Esophagus (tissue), 2 donors: ENCODE measurements around the gene ZBTB33. TPM values are rescaled to one million over a fixed set of nuclear protein-coding genes. Genes with fewer than 3 reads are reported as not detected.

ENCODE experiments used
- H3K27ac ChIP-seq, 2 donors: one replicate each; pipeline ENCODE4 v1.5.1; 2013; ENCODE audit warnings: low read depth in 2 of 2, mild to moderate bottlenecking in 2 of 2, inconsistent platforms in 1 of 2, low read length in 1 of 2, moderate library complexity in 1 of 2
- H3K27me3 ChIP-seq, 2 donors: one replicate each; pipeline ENCODE4 v1.6.1; 2013; ENCODE audit warnings: low read length in 2 of 2, control low read depth in 1 of 2, mild to moderate bottlenecking in 1 of 2; ENCODE audit not compliant: insufficient read depth in 2 of 2, control insufficient read depth in 1 of 2
- H3K36me3 ChIP-seq, 2 donors: one replicate each; pipeline ENCODE4 v1.6.1; 2013; ENCODE audit warnings: low read length in 1 of 2; ENCODE audit not compliant: control insufficient read depth in 2 of 2, insufficient read depth in 2 of 2
- H3K4me1 ChIP-seq, 2 donors: one replicate each; pipeline ENCODE4 v1.6.1; 2013; ENCODE audit warnings: low read length in 1 of 2; ENCODE audit not compliant: control insufficient read depth in 2 of 2, insufficient read depth in 2 of 2
- H3K4me3 ChIP-seq, 2 donors: one replicate each; pipeline ENCODE4 v1.5.1; 2013; ENCODE audit warnings: low read length in 2 of 2, mild to moderate bottlenecking in 2 of 2, low read depth in 1 of 2, moderate library complexity in 1 of 2
- H3K9me3 ChIP-seq, 2 donors: one replicate each; pipeline ENCODE4 v1.6.1; 2013; ENCODE audit warnings: mild to moderate bottlenecking in 2 of 2, low read depth in 1 of 2, low read length in 1 of 2, moderate library complexity in 1 of 2; ENCODE audit not compliant: control insufficient read depth in 2 of 2, insufficient read depth in 1 of 2
- WGBS, 2 donors: extraction: QIAGEN DNeasy Blood & Tissue Kit; methylation state at CpG; one replicate each; pipeline ENCODE4 v1.1.7; 2013; 5-methylcytosine and 5-hydroxymethylcytosine counted together
- polyA plus RNA-seq, 2 donors: library from polyadenylated mRNA; stranded (reverse); fragments of 200-250 nt; gene quantifications; one replicate each; pipeline ENCODE4 v1.2.3, GENCODE V29; 2013
- donor health status: healthy with polysubstance abuse.
- donor health status: Bipolar disorder and iron deficiency.

The ZBTB33 gene
- polyA plus RNA-seq, 2 donors: 3.1 to 4.8 TPM

DNA sequence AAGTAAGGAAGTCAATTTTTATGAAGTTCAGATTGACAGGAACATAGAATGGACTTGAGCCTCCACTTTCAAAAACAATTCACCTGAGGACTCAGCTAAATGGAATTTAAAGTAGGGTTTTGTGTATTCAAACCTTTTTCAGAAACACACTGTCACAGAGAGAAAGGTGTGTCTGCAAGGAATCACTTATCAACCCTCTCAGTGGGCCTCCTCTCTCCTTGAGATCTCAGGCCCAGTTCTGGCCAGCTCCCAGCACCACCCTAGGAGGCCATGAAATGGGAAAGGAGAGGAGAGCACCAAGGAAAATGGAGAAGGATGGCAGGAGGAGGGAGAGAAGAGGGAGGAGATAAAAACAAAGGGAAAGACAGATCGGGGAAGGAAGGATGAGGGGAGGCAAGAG lies 32.1 kb downstream of the ZBTB33 start:
- Histone ChIP-seq H3K36me3 (no peaks in the 10 kb centered on the region), H3K27ac (no peak overlapping the region)
- WGBS, 2 donors: 56 to 85% methylated on average over 1 of the region's 1 CpG

DNA sequence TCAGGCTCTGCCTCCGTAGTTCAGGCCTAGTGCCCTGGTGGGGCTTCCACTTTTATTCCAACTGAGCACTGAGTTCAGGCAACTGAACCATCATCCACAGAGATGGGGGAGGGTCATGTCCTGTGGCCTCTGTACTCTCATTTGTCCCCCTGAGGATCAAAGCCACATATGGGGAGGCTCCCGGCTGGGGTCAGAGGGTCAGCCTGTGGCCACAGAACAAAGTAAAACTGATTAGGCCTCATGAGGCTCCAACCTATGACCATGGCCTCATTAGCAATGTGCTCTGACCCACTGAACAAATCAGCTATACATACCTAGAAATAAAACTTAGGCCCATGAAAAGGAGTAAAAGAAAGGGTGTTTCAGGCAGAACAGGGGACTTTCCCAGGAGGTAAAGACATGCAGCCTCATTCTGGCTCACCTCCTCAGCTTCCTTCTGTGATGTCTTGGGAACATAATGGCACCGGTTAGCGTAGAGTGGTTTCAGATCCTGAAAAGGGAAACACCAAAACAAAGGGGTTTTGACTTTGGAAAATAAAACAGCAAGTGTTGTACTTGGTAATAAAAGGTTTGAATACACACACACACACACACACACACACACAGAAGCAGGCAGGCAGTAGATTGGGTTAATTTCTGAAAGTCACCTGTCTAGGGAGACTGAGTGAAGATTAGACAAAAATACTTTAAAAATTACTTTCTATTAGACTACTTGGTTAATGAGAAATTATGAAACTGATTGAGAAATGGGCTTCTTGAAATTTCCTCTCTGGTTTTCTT lies 36.3 kb downstream of the ZBTB33 start:
- Histone ChIP-seq H3K9me3 (no peaks in the 10 kb centered on the region), H3K27ac (no peak overlapping the region), H3K36me3 (no peaks in the 10 kb centered on the region), H3K4me3 (no peak overlapping the region), H3K27me3 (no peaks in the 10 kb centered on the region), H3K4me1 (no peaks in the 10 kb centered on the region)
- WGBS, 2 donors: 77 to 81% methylated on average over 4 of the region's 4 CpGs

More for the DNA sequence above, 32.1 kb downstream of the ZBTB33 start:
- Histone ChIP-seq H3K9me3 (no peaks in the 10 kb centered on the region), H3K4me3 (no peak overlapping the region), H3K4me1 (no peaks in the 10 kb centered on the region), H3K27me3 (no peaks in the 10 kb centered on the region)

DNA sequence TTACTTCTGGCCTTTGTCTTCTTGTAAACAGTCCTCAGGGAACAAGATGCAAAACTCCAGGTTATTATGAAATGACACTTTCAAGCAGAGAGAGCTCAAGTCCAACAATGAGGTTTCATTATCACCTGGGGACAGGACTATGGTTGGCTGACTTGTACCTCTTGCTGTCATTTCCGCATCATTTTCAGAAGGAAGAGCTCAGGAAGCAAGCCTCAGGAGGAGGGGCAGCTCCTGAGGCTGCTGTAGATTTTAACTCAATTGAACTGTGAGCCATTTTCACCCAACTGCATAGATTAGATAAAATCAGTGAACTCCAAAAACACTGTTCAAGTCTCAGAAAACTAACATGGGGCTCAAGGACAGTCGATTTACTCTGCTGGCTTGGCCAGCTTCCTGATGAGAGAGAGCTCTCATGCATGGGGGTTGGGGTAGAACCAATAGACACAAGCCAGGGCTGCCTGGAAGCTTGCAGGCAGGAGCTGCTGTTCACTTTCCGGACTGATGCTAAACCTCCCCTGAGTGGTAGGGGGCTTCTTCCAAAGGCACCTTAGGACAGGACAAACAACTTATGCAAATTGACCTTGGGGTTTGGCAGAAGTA lies 37.0 kb downstream of the ZBTB33 start:
- WGBS, 2 donors: 49 to 68% methylated on average over 3 of the region's 3 CpGs
- no peak overlapping the region for H3K27ac ChIP-seq
- no peaks in the 10 kb centered on the region for H3K27me3 ChIP-seq
- no peaks in the 10 kb centered on the region for H3K9me3 ChIP-seq
- H3K4me3 ChIP-seq: no peak overlapping the region
- no peaks in the 10 kb centered on the region for H3K4me1 ChIP-seq
- no peaks in the 10 kb centered on the region for H3K36me3 ChIP-seq

DNA sequence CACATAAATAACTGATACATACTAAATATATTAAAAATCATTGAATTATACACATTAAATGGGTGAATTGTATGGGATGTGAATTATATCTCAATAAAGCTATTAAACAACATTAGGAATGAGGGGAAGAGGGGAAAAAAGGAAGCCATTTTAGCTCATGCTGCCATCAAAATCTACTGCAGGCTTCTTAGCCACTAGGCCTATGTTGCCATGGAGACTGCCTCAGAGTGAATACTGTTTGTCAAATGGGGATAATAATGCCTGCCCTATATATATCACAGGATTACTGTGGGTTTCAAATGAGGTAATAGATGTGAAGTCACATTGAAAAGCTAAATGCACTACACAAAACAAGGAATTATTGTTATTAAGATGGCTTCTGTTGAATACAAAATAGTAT lies 39.5 kb downstream of the ZBTB33 start:
- Histone ChIP-seq H3K9me3 (no peaks in the 10 kb centered on the region), H3K27me3 (no peaks in the 10 kb centered on the region), H3K27ac (no peak overlapping the region), H3K4me1 (no peaks in the 10 kb centered on the region), H3K36me3 (no peaks in the 10 kb centered on the region), H3K4me3 (no peak overlapping the region)

DNA sequence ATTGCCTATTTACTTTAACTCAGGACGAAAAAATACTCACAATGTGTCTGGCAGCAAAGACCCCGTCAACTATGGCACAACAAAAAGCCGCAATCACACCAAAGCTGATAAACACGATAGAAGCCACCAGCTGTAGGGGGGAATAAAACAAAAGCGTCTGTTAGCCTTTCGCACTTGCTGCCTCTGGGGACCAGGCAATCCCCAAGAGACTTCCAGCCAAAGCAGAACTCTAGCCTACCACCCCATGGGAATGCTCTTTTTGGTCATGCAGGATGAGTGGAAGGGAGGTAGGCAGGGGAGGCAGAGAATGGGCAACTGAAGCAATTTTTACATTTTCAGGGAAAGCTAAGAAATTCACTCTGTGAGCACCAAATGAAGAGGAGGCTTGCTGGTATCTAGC lies 40.6 kb downstream of the ZBTB33 start:
- no peaks in the 10 kb centered on the region for H3K36me3 ChIP-seq
- H3K9me3 ChIP-seq: no peaks in the 10 kb centered on the region
- H3K27me3 ChIP-seq: no peaks in the 10 kb centered on the region
- WGBS, 2 donors: 79 to 92% methylated on average over 6 of the region's 6 CpGs
- H3K27ac ChIP-seq: no peak overlapping the region
- H3K4me3 ChIP-seq: no peak overlapping the region
- H3K4me1 ChIP-seq: no peaks in the 10 kb centered on the region

DNA sequence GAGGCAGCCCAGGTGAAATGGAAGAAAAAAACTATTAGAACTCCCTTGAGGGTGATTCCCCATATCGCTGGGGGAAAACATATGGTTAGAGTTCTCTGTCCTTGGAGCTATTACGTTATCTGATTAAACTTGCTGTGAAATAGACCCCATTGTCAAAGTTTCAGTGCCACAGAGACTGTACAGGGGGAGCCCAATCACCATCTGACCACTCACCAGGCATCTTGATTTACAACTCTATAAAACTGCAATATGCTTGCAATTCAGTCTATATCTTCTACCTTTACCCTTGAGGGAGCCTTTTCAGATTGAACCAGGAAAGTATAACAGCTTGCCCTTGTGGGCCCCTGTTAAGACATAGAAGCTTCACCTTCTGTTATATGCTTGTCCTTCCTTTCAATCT lies 42.4 kb downstream of the ZBTB33 start:
- no peaks in the 10 kb centered on the region for H3K27me3 ChIP-seq
- no peak overlapping the region for H3K4me3 ChIP-seq
- H3K9me3 ChIP-seq: no peaks in the 10 kb centered on the region
- 44 to 84% methylated on average over 2 of the region's 2 CpGs for WGBS, 2 donors
- no peaks in the 10 kb centered on the region for H3K4me1 ChIP-seq
- H3K27ac ChIP-seq: no peak overlapping the region
- no peaks in the 10 kb centered on the region for H3K36me3 ChIP-seq

DNA sequence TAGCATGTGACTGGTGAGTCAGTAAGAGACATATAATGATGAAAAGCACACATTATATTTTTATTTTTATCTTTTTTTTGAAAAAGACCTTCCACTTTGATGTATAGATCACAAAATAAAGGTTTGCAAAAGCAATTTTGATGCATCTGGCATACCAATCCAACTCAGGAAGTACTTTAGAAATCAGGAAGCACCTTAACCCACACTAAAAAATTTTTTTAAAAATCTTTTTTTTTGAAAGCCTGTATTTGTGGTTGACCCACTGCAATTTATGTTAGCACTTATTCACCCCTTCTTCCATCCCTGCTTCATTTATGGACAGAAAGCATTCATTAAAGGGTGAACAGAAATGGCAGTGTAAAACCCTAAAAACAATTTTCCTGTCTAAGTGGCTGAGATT lies 44.0 kb downstream of the ZBTB33 start:
- no peaks in the 10 kb centered on the region for H3K27me3 ChIP-seq
- H3K9me3 ChIP-seq: no peaks in the 10 kb centered on the region
- no peak overlapping the region for H3K4me3 ChIP-seq
- H3K36me3 ChIP-seq: no peaks in the 10 kb centered on the region
- H3K4me1 ChIP-seq: no peaks in the 10 kb centered on the region
- no peak overlapping the region for H3K27ac ChIP-seq

DNA sequence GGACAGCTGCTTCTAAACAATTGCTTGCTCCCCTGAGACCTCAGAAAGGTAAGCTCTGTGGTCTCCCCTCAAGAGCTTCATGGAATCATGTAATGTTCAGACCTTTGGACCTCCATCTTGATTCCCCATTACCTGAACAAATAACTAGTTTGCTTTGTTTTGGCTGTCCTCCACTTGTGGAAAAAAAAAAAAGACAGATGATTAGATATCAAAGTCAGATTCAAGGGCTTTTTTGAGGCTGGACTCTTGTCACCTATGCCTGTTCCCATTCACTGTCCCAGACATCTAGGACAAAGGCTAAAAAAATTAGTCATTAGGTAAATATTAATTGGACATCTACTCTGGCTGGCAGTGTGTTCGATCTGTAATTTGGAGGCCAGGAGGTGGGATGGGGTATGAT lies 47.3 kb downstream of the ZBTB33 start:
- Histone ChIP-seq H3K27ac (no peak overlapping the region), H3K36me3 (no peaks in the 10 kb centered on the region), H3K9me3 (no peaks in the 10 kb centered on the region), H3K4me3 (no peak overlapping the region), H3K4me1 (no peaks in the 10 kb centered on the region), H3K27me3 (no peaks in the 10 kb centered on the region)
- WGBS, 2 donors: 63 to 85% methylated on average over 1 of the region's 1 CpG

DNA sequence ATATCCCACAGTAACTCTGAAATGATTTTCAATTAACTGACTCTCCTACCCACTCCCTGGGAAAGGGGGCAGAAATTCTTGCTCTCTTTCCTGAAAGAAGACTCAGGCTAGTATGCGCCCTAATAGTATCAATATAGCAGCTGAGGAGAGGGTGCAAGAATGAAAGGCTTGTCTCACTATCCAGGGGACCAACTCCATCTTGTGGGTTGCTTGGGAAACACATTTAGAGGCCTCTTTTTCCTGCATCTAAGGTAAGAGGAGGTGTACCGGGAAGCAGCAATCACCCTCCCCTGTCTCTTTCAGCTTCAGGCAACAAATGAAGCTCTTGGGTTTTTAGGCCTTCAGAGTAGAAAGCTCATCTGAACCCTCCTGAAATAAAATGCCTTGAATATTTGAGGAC lies 49.3 kb downstream of the ZBTB33 start:
- Histone ChIP-seq H3K9me3 (no peaks in the 10 kb centered on the region), H3K27ac (no peak overlapping the region), H3K36me3 (no peaks in the 10 kb centered on the region), H3K4me3 (no peak overlapping the region), H3K4me1 (no peaks in the 10 kb centered on the region), H3K27me3 (no peaks in the 10 kb centered on the region)
- WGBS, 2 donors: 42 to 55% methylated on average over 2 of the region's 2 CpGs

DNA sequence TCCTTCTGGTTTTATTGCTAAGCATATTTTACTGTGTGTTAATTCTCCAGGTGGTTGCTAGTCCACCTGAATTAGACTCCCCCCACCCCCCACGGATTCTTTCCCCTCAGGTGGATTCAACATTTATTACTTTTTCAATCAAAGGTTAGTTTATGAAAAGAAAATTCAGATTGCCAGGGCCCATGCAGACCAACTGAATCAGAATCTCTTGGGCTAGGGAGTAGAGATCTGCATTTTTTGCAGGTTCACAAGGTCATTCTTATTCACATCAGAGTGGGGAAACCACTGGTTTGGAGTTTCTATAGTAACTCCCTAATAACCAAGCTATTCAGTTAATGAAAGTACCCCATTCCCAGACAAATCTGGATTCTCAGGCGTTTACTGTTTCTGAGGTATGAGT lies 50.9 kb downstream of the ZBTB33 start:
- no peaks in the 10 kb centered on the region for H3K27me3 ChIP-seq

More for the DNA sequence above, 50.9 kb downstream of the ZBTB33 start:
- WGBS, 2 donors: 47 to 51% methylated on average over 2 of the region's 2 CpGs
- Histone ChIP-seq H3K27ac (no peak overlapping the region), H3K4me1 (no peaks in the 10 kb centered on the region), H3K9me3 (no peaks in the 10 kb centered on the region), H3K4me3 (no peak overlapping the region), H3K36me3 (no peaks in the 10 kb centered on the region)
